SK-N-SH (cell line): ENCODE results near the gene NSG2. TPM values are rescaled to one million over a fixed set of nuclear protein-coding genes. Genes with fewer than 3 reads are reported as not detected.

Experiments used
- CTCF ChIA-PET: fragments of 300-600, 350-600 bp; formaldehyde crosslinking; extraction: SDS; loops from one replicate; lab custom pipeline; 2021; lab: Yijun Ruan, JAX
- POLR2A ChIA-PET: fragments of 350-600 bp; sonication (Branson Sonifier 250); formaldehyde crosslinking; extraction: SDS; loops from one replicate; lab custom pipeline; 2020; ENCODE audit warnings: antibody characterized with exemption, inconsistent platforms; lab: Yijun Ruan, JAX
- DNase-seq: peaks from one replicate; pipeline ENCODE4 v3.0.0; 2012
- H2AFZ ChIP-seq: fragments of 200-600 bp; sonication (generic); 2 replicates; pipeline ENCODE4 v1.8.1; 2016; ENCODE audit warnings: antibody characterized with exemption, mild to moderate bottlenecking, low read depth
- H3F3A ChIP-seq: fragments of 200-600 bp; sonication (generic); replicated peaks from 2 replicates; pipeline ENCODE3; 2016; ENCODE audit warnings: antibody characterized with exemption, mild to moderate bottlenecking; ENCODE audit not compliant: insufficient read depth
- H3K27ac ChIP-seq, 2 experiments: fragments of 200-500 bp in 1 of 2; fragments of 200-600 bp in 1 of 2; sonication (Bioruptor generic) in 1 of 2; sonication (generic), shearing (Covaris generic) in 1 of 2; 2 replicates each; pipeline versions ENCODE4 v1.5.1 to v1.6.1; 2014 to 2016; ENCODE audit warnings: low read depth in 2 of 2, inconsistent platforms in 1 of 2, low read length in 1 of 2, mild to moderate bottlenecking in 1 of 2, mixed read lengths in 1 of 2
- H3K27me3 ChIP-seq: fragments of 200-600 bp; sonication (generic), shearing (Covaris generic); 2 replicates; pipeline ENCODE4 v1.6.1; 2016; ENCODE audit warnings: mixed run types; ENCODE audit not compliant: insufficient read depth
- H3K36me3 ChIP-seq, 2 experiments: fragments of 200-500 bp in 1 of 2; fragments of 200-600 bp in 1 of 2; sonication (Bioruptor generic) in 1 of 2; sonication (generic) in 1 of 2; replicated peaks in 1 of 2; 2 replicates each; pipeline versions ENCODE3 to v1.5.1; 2014 to 2016; ENCODE audit warnings: low read length in 1 of 2, mild to moderate bottlenecking in 1 of 2; ENCODE audit not compliant: insufficient read depth in 2 of 2, control insufficient read depth in 1 of 2
- H3K4me1 ChIP-seq, 2 experiments: fragments of 200-500 bp in 1 of 2; fragments of 200-600 bp in 1 of 2; sonication (Bioruptor generic) in 1 of 2; sonication (generic), shearing (Covaris generic) in 1 of 2; 2 replicates each; pipeline versions ENCODE4 v1.5.1 to v1.6.1; 2014 to 2016; ENCODE audit warnings: low read depth in 1 of 2, low read length in 1 of 2, mixed run types in 1 of 2; ENCODE audit not compliant: insufficient read depth in 2 of 2, control insufficient read depth in 1 of 2
- H3K4me2 ChIP-seq: fragments of 200-600 bp; sonication (generic), shearing (Covaris generic); 2 replicates; pipeline ENCODE4 v1.6.1; 2017; ENCODE audit warnings: mixed run types
- H3K4me3 ChIP-seq, 2 experiments: fragments of 200-500 bp in 1 of 2; fragments of 200-600 bp in 1 of 2; sonication (Bioruptor generic) in 1 of 2; sonication (generic), shearing (Covaris generic) in 1 of 2; 2 replicates each; pipeline versions ENCODE4 v1.5.1 to v1.8.1; 2014 to 2016; ENCODE audit warnings: low read depth in 2 of 2, inconsistent platforms in 1 of 2, low read length in 1 of 2, mild to moderate bottlenecking in 1 of 2, mixed read lengths in 1 of 2, moderate library complexity in 1 of 2
- H3K79me2 ChIP-seq: fragments of 200-600 bp; sonication (generic); 2 replicates; pipeline ENCODE4 v1.8.1; 2017; ENCODE audit warnings: mild to moderate bottlenecking; ENCODE audit not compliant: insufficient read depth
- H3K9ac ChIP-seq: fragments of 200-600 bp; sonication (generic); 2 replicates; pipeline ENCODE4 v1.6.1; 2017; ENCODE audit warnings: mixed run types
- H3K9me2 ChIP-seq: fragments of 200-600 bp; sonication (generic); 2 replicates; pipeline ENCODE4 v1.6.1; 2017; ENCODE audit warnings: mixed run types
- H3K9me3 ChIP-seq: fragments of 200-600 bp; sonication (generic); 2 replicates; pipeline ENCODE4 v1.6.1; 2017; ENCODE audit warnings: mixed run types, mild to moderate bottlenecking, moderate library complexity
- H4K20me1 ChIP-seq: fragments of 200-600 bp; sonication (generic); 2 replicates; pipeline ENCODE4 v1.6.1; 2017; ENCODE audit warnings: mild to moderate bottlenecking, mixed run types; ENCODE audit not compliant: insufficient read depth
- EP300 ChIP-seq, 2 experiments: IDR thresholded peaks; 2 replicates each; pipeline versions ENCODE4 v1.4.0 to v1.6.1; 2012; ENCODE audit warnings: borderline replicate concordance in 1 of 2, low read depth in 1 of 2, low read length in 1 of 2
- EZH2phosphoT487 ChIP-seq: fragments of 200-600 bp; sonication (generic); IDR thresholded peaks from 2 replicates; pipeline ENCODE4 v1.6.1; 2017; ENCODE audit warnings: low read depth, mixed run types, mild to moderate bottlenecking, antibody characterized with exemption, moderate library complexity, borderline replicate concordance
- FOSL2 ChIP-seq: IDR thresholded peaks from 2 replicates; pipeline ENCODE4 v1.4.0; 2012; ENCODE audit warnings: low read depth, mild to moderate bottlenecking, moderate library complexity, borderline replicate concordance
- FOXJ3 ChIP-seq: sonication (generic); formaldehyde crosslinking; IDR thresholded peaks from 2 replicates; pipeline ENCODE4 v1.5.1; 2020; ENCODE audit warnings: mild to moderate bottlenecking, missing genetic modification reagents
- GABPA ChIP-seq: IDR thresholded peaks from 2 replicates; pipeline ENCODE4 v1.4.0; 2012; ENCODE audit warnings: low read depth, mild to moderate bottlenecking
- GATA2 ChIP-seq: sonication (generic); formaldehyde crosslinking; IDR thresholded peaks from 2 replicates; pipeline ENCODE4 v1.5.0; 2020; ENCODE audit warnings: mild to moderate bottlenecking, missing genetic modification reagents
- MAX ChIP-seq: IDR thresholded peaks from 2 replicates; pipeline ENCODE4 v1.4.0; 2012; ENCODE audit warnings: low read depth
- MXI1 ChIP-seq: IDR thresholded peaks from 2 replicates; pipeline ENCODE4 v1.6.1; 2012; ENCODE audit warnings: mild to moderate bottlenecking, low read depth, low read length, improper control_type of control experiment
- PBX3 ChIP-seq: IDR thresholded peaks from 2 replicates; pipeline ENCODE4; 2012
- RAD21 ChIP-seq: IDR thresholded peaks from 2 replicates; pipeline ENCODE4 v1.6.1; 2012; ENCODE audit warnings: mild to moderate bottlenecking, low read length
- RCOR1 ChIP-seq: fragments of 150-350 bp; IDR thresholded peaks from 2 replicates; pipeline ENCODE4 v1.6.1; 2017; ENCODE audit warnings: antibody characterized with exemption, low read length
- REST ChIP-seq: IDR thresholded peaks from 2 replicates; pipeline ENCODE4 v1.6.1; 2012; ENCODE audit warnings: mild to moderate bottlenecking, low read depth, low read length, moderate library complexity
- RFX5 ChIP-seq: IDR thresholded peaks from 2 replicates; pipeline ENCODE4 v1.6.1; 2012; ENCODE audit warnings: mild to moderate bottlenecking, improper control_type of control experiment, low read length
- SMC3 ChIP-seq: IDR thresholded peaks from 2 replicates; pipeline ENCODE4 v1.6.1; 2012; ENCODE audit warnings: low read depth, low read length, improper control_type of control experiment
- TCF12 ChIP-seq: IDR thresholded peaks from 2 replicates; pipeline ENCODE4 v1.4.0; 2012
- USF1 ChIP-seq: IDR thresholded peaks from 2 replicates; pipeline ENCODE4 v1.4.0; 2012; ENCODE audit warnings: low read depth, borderline replicate concordance
- WGBS: methylation state at CpG from one replicate; pipeline ENCODE4 v1.1.6; 2017; ENCODE audit warnings: low lambda C conversion rate; 5-methylcytosine and 5-hydroxymethylcytosine counted together
- polyA plus RNA-seq, 3 experiments: library from polyadenylated mRNA; depleted of rRNA; stranded (reverse); fragments of >200 nt; gene quantifications; 2 replicates each; pipeline ENCODE4 v1.2.3, GENCODE V29; 2012

Gene NSG2
- polyA plus RNA-seq, 1 of the 3 experiments (the other 2 are of a cell fraction) = 4.3 TPM

GRCh38 chr5:174064171-174064570 lies 18.7 kb downstream of the NSG2 start:
- ChIA-PET POLR2A (no interaction called here), CTCF (interaction anchor here (1.1 to 2.4 kb wide), 4 partner anchors 8 to 248 kb away, joined by 3 to 6 read pairs (median 4); partner anchors contain the start of gene NSG2)
- no peaks in the 10 kb centered on the region for H4K20me1 ChIP-seq
- 50% methylated on average over 8 of the region's 8 CpGs for WGBS
- no peak overlapping the region for H3K4me2 ChIP-seq
- H3K9me2 ChIP-seq = no peaks in the 10 kb centered on the region
- H3K79me2 ChIP-seq = no peaks in the 10 kb centered on the region
- no peaks in the 10 kb centered on the region for H3K9me3 ChIP-seq
- peaks cover 0 to 12% of the 10 kb centered on the region in 2 experiments for H3K36me3 ChIP-seq
- no peaks in the 10 kb centered on the region for H3K27me3 ChIP-seq
- TF ChIP-seq GABPA (no peak), EZH2phosphoT487 (no peak), FOSL2 (no peak), USF1 (no peak), RAD21 (no peak), MXI1 (no peak), RCOR1 (no peak), GATA2 (no peak), RFX5 (no peak), MAX (no peak), REST (no peak), PBX3 (no peak), SMC3 (no peak), TCF12 (no peak), EP300 (IDR thresholded peaks at IDR 0.05; ENCODE audit: borderline replicate concordance in 1 of 2, low read depth in 1 of 2, low read length in 1 of 2) (no peak), FOXJ3 (CRISPR knock-in tag) (no peak)
- TF ChIP-seq, all 33 proteins: peak for 0
- Histone ChIP-seq H3K4me3 (no peak overlapping the region), H2AFZ (no peak overlapping the region), H3K9ac (no peak overlapping the region), H3F3A (no peaks in the 10 kb centered on the region), H3K27ac (peak overlapping the region in 1 of 2 experiments; percentile 71; a peak in 1 of 4 replicates), H3K4me1 (peaks cover 0 to 30% of the 10 kb centered on the region in 2 experiments; a peak in 2 of 4 replicates)
- DNase-seq = no peak
